GM10266 (cell line): ENCODE results near the gene HECA.
"Not testable (repeated sequence)": the region's sequence is repeated elsewhere in the genome, so short reads cannot be mapped to it uniquely, and the experiment has no call there.

ENCODE experiments used
- DNase-seq: peaks from one replicate; pipeline ENCODE4 v3.0.0; 2012; ENCODE audit errors: extremely low spot score
- TF ChIP-seq, protein P1 (sequence below): IDR thresholded peaks from 2 replicates; pipeline ENCODE4 v1.5.1; 2012; ENCODE audit warnings: mild to moderate bottlenecking, low read depth; ENCODE audit not compliant: control insufficient read depth, insufficient read depth; ENCODE audit errors: missing control alignments

The HECA gene

DNA sequence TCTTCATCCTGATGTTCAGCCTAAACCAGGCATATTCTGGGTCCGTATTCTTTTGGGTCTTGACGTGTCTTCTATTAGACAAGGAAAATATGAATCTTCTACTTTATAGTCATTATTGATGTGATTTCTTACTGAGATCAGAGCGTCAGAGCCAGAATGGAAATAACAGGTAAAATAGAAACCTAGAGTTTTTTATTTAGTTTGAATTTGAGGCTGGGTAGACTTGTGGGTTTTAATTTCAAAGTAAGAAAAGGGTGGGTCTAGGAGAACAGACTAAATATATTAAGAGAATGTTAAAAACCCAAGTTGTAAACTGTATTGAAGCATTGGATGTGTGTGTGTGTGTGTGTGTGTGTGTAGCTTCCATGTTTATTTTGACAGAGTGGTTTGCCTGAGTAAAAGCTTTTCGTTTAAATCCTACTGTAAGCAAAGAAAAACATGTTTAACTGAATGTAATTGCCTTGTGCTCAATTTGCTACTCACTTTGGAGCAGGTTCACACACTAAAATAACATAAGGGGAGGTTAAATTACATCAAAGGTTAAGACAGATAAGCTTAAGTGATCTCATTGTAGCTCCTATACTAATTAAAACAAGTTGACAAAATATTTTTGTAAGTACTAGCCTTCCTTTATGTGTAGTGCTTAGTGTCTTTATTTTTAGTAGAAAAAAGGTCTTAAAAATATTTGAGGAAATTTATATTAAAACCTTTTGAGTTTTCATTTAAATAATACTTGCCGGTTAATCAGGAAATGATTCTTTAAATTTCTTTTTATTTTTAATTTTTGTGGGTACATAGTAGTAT lies 17.4 kb downstream of the HECA start:
- DNase-seq: no peak
- TF ChIP-seq, protein P1, sequence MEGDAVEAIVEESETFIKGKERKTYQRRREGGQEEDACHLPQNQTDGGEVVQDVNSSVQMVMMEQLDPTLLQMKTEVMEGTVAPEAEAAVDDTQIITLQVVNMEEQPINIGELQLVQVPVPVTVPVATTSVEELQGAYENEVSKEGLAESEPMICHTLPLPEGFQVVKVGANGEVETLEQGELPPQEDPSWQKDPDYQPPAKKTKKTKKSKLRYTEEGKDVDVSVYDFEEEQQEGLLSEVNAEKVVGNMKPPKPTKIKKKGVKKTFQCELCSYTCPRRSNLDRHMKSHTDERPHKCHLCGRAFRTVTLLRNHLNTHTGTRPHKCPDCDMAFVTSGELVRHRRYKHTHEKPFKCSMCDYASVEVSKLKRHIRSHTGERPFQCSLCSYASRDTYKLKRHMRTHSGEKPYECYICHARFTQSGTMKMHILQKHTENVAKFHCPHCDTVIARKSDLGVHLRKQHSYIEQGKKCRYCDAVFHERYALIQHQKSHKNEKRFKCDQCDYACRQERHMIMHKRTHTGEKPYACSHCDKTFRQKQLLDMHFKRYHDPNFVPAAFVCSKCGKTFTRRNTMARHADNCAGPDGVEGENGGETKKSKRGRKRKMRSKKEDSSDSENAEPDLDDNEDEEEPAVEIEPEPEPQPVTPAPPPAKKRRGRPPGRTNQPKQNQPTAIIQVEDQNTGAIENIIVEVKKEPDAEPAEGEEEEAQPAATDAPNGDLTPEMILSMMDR: no peak

DNA sequence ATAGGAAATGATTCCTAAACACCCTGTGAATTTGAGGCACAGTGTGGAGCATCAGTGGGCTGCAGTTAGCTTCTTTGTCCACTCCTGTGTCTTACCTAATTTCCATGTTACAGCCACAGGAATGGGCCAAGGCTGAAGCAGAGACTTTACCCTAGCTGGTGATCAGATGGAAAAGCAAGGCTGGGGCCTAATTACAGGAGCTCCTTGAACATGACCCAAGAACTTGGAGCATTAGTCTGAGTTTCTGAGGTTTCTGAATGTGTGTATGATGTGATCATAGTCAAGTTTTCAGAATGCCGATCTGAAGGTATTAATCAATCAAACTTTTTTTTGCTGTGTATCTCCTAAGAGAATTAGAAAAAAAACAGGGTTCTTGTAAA lies 18.0 kb downstream of the HECA start:
- TF ChIP-seq, protein P1: no peak

DNA sequence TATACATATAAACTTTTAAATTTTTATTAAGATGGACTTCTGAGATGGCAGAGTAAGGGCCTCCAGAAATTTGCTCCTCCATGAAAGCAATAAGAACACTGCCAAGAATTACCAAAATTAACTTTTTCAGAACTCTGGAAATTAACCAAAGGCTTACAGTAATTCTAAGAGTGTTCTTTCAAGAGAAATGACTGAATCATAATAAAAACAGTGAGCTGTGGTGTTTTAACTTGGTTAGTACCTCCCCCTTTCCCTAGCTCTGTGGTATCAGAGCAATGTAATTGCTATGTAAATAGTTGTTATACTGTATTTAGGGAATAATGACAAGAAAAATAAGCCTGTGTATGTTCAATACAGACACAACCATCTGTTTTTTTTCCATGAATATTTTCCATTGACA lies 19.0 kb downstream of the HECA start:
- DNase-seq: no peak
- TF ChIP-seq, protein P1: no peak

More for the DNA sequence above, 18.0 kb downstream of the HECA start:
- DNase-seq: no peak

DNA sequence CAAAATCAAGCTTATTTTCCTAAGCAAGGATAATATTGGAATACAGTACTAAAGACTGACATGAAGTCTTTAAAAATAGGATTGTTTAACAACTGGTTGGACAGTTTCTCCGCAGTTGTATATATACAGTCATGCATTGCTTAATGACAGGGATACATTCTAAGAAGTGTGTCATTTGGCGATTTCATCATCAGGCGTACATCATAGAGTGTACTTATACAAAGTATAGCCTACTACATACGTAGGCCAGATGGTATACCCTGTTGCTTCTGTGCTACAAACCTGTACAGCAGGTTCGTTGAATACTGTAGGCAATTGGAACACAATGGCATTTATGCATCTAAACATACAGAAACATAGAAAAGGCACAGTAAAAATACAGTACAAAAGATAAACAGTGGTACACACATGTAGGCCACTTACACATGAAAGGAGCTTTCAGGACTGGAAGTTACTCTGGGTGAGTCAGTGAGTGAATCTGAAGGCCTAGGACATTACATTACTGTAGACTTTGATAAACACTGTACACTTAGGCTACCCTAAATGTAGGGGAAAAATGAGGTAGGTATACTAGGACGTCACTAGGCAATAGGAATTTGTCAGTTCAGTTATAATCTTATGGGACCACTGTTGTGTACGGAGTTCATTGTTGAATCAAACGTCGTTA lies 20.1 kb downstream of the HECA start:
- TF ChIP-seq, protein P1: no peak
- no peak for DNase-seq

GRCh38 chr6:139156102-139156501 lies 21.2 kb downstream of the HECA start:
- TF ChIP-seq, protein P1: no peak
- DNase-seq: no peak

DNA sequence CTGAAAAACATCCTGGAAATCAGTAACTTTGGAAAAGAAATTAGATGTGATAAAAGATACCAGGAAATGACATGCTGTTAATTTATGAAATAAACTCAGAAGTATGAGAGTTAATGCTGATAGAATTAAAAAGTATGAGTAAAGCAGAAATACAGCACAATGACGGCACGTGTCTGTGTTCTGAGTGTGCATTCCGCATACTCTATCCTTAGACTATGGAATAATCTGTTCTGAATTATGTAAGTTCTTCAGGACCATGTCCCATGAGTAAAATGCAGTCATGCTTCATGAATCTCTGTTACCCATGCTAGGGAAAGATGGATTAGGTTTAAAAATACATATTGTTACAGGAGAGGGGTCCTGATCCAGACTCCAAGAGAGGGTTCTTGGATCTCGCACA lies 21.7 kb downstream of the HECA start:
- no peak for DNase-seq
- TF ChIP-seq, protein P1: no peak

DNA sequence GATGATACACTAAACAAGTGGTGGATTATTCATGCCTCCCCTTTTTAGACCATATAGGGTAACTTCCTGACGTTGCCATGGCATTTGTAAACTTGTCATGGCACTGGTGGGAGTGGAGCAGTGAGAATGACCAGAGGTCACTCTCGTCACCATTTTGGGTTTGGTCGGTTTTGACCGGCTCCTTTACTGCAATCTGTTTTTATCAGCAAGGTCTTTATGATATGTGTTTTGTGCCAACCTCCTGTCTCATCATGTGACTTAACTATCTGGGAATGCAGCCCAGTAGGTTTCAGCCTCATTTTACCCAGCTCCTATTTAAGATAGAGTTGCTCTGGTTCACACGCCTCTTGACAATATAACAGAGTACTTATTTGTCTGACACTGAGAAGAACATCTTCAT lies 22.2 kb downstream of the HECA start:
- DNase-seq: not testable (repeated sequence)
